GM12878 (cell line): ENCODE results near the gene KIAA2012. TPM values are rescaled to one million over a fixed set of nuclear protein-coding genes. Genes with fewer than 3 reads are reported as not detected.

Experiments used
- ATAC-seq: fragments of 200-7000 bp; cut with Tn5 transposase; 3 replicates; pipeline ENCODE4 v1.9.1; 2020; ENCODE audit warnings: mild to moderate bottlenecking, moderate library complexity
- BruUV-seq: library from RNA; stranded (reverse); fragments of 400-500 nt; replicated peaks from 2 replicates; lab custom pipeline; 2021; lab: Mats Ljungman, UMichigan
- CTCF ChIA-PET: fragments of 300-600 bp; sonication (Branson Sonifier 250); formaldehyde crosslinking; extraction: SDS; loops from one replicate; lab custom pipeline; 2021; ENCODE audit warnings: inconsistent platforms; lab: Yijun Ruan, JAX
- POLR2A ChIA-PET: fragments of 350-600 bp; formaldehyde crosslinking; extraction: SDS; loops from one replicate; lab custom pipeline; 2021; ENCODE audit warnings: inconsistent platforms; lab: Charles Lee
- RAD21 ChIA-PET: fragments of 300-600 bp; sonication (Branson Sonifier 250); formaldehyde crosslinking; loops from one replicate; lab custom pipeline; 2023; ENCODE audit warnings: antibody characterized with exemption; ENCODE audit not compliant: unreplicated experiment; lab: Charles Lee
- SMC1A ChIA-PET: fragments of 300-600 bp; sonication (Branson Sonifier 250); formaldehyde crosslinking; loops from one replicate; lab custom pipeline; 2023; ENCODE audit not compliant: unreplicated experiment, uncharacterized antibody; lab: Charles Lee
- DNase-seq: peaks from one replicate; pipeline ENCODE4 v3.0.0-alpha.2; 2011; ENCODE audit warnings: low read depth, low spot score
- FAIRE-seq: peaks from 3 replicates; lab custom pipeline; 2011; peaks lifted over from hg19 to GRCh38; lab: Jason Lieb, UNC
- H2AFZ ChIP-seq: 2 replicates; pipeline ENCODE4 v1.6.0; 2011; ENCODE audit warnings: low read depth, low read length, control low read depth; ENCODE audit not compliant: control insufficient read depth
- H3K27ac ChIP-seq: 2 replicates; pipeline ENCODE4 v1.5.1; 2011; ENCODE audit warnings: control low read depth; ENCODE audit not compliant: control insufficient read depth, insufficient read depth
- H3K27me3 ChIP-seq, 2 experiments: replicated peaks in 1 of 2; 2 replicates each; pipeline versions ENCODE4 v1.6.0 to v1.6.1; 2011; ENCODE audit warnings: low read length in 1 of 2; ENCODE audit not compliant: control insufficient read depth in 2 of 2, insufficient read depth in 2 of 2
- H3K36me3 ChIP-seq, 2 experiments: 2 replicates each; pipeline ENCODE4 v1.5.1; 2011; ENCODE audit warnings: low read length in 1 of 2; ENCODE audit not compliant: control insufficient read depth in 2 of 2, insufficient read depth in 2 of 2
- H3K4me1 ChIP-seq: 2 replicates; pipeline ENCODE4 v1.6.1; 2011; ENCODE audit warnings: mild to moderate bottlenecking, low read length, moderate library complexity, mixed read lengths; ENCODE audit not compliant: control insufficient read depth, insufficient read depth
- H3K4me2 ChIP-seq: 2 replicates; pipeline ENCODE4 v1.6.0; 2011; ENCODE audit warnings: control low read depth; ENCODE audit not compliant: control insufficient read depth, insufficient read depth
- H3K4me3 ChIP-seq: fragments of 200-600 bp; sonication (generic); 2 replicates; pipeline ENCODE4 v1.5.1; 2016
- H3K79me2 ChIP-seq: 2 replicates; pipeline ENCODE4 v1.6.0; 2011; ENCODE audit warnings: low read length; ENCODE audit not compliant: control insufficient read depth, insufficient read depth
- H3K9ac ChIP-seq: 2 replicates; pipeline ENCODE4 v1.8.0; 2011; ENCODE audit warnings: low read length, control low read depth, mixed read lengths; ENCODE audit not compliant: control insufficient read depth, insufficient read depth
- H3K9me3 ChIP-seq: replicated peaks from 3 replicates; pipeline ENCODE4 v1.5.1; 2011; ENCODE audit warnings: mild to moderate bottlenecking, low read length; ENCODE audit not compliant: control insufficient read depth, insufficient read depth
- H4K20me1 ChIP-seq: 2 replicates; pipeline ENCODE4 v1.6.0; 2011; ENCODE audit not compliant: control insufficient read depth, insufficient read depth
- CBFB ChIP-seq: IDR thresholded peaks from 2 replicates; pipeline ENCODE4 v1.6.1; 2016; ENCODE audit warnings: antibody characterized with exemption, low read depth
- CREB1 ChIP-seq: IDR thresholded peaks from 2 replicates; pipeline ENCODE4 v1.6.1; 2012; ENCODE audit warnings: low read depth, mild to moderate bottlenecking, inconsistent platforms
- FOXK2 ChIP-seq: fragments of 450-650 bp; IDR thresholded peaks from 2 replicates; pipeline ENCODE4 v1.6.1; 2017; ENCODE audit warnings: mild to moderate bottlenecking, moderate library complexity
- FOXM1 ChIP-seq: IDR thresholded peaks from 2 replicates; pipeline ENCODE4 v1.6.1; 2012; ENCODE audit warnings: low read depth, mild to moderate bottlenecking, inconsistent platforms, low read length, moderate library complexity
- IRF4 ChIP-seq: IDR thresholded peaks from 2 replicates; pipeline ENCODE4 v1.6.1; 2011; ENCODE audit warnings: low read depth, low read length
- MTA3 ChIP-seq: IDR thresholded peaks from 2 replicates; pipeline ENCODE4 v1.6.1; 2012; ENCODE audit warnings: low read length, inconsistent platforms, borderline replicate concordance
- PAX5 ChIP-seq: IDR thresholded peaks from 2 replicates; pipeline ENCODE4 v1.6.1; 2011; ENCODE audit warnings: low read depth, low read length, borderline replicate concordance
- POU2F2 ChIP-seq: IDR thresholded peaks from 3 replicates; pipeline ENCODE4 v1.6.1; 2011; ENCODE audit warnings: low read depth, mild to moderate bottlenecking, low read length, borderline replicate concordance
- SPI1 ChIP-seq: IDR thresholded peaks from 2 replicates; pipeline ENCODE4 v1.6.1; 2011; ENCODE audit warnings: low read depth, mild to moderate bottlenecking, low read length, moderate library complexity, borderline replicate concordance; ENCODE audit not compliant: insufficient read depth
- TCF3 ChIP-seq: IDR thresholded peaks from 2 replicates; pipeline ENCODE4 v1.6.1; 2012; ENCODE audit warnings: low read depth, mild to moderate bottlenecking, low read length, borderline replicate concordance; ENCODE audit not compliant: insufficient read depth
- ZNF622 ChIP-seq: fragments of 450-650 bp; IDR thresholded peaks from 2 replicates; pipeline ENCODE4 v1.6.1; 2017; ENCODE audit warnings: mild to moderate bottlenecking, inconsistent platforms
- WGBS: methylation state at CpG from one replicate; pipeline ENCODE4 v1.1.6; 2016; ENCODE audit warnings: low lambda C conversion rate; ENCODE audit not compliant: insufficient replicate concordance, insufficient coverage; ENCODE audit errors: missing lambda C conversion rate; 5-methylcytosine and 5-hydroxymethylcytosine counted together
- in situ Hi-C: fragments of 300-500 bp; cut with MboI; formaldehyde crosslinking; loops from 9 replicates; pipeline ENCODE4 v1.14.3; 2018; ENCODE audit warnings: mixed read lengths
- intact Hi-C: fragments of 100-400 bp; cut with micrococcal nuclease; formaldehyde crosslinking; loops from one replicate; pipeline ENCODE4 v1.14.2; 2022; ENCODE audit not compliant: unreplicated experiment
- polyA plus RNA-seq, 11 experiments: library from polyadenylated mRNA; depleted of rRNA in 4 of 11; unstranded in 6 of 11; stranded (reverse) in 5 of 11; fragments of >200 nt; fragmentation: Nextera tagmentation in 4 of 11; fragmentation: Illumina TruSeq in 1 of 11; extraction: Ambion mirVana in 4 of 11; extraction: Trizol in 1 of 11; gene quantifications; 1 replicate in 1 of 11; 2 replicates in 10 of 11; pipeline versions ENCODE4 v1.2.1 to v1.2.3, GENCODE V29; 2011 to 2016; ENCODE audit warnings: inconsistent platforms in 2 of 11, missing spikeins in 2 of 11, low read depth in 1 of 11
- total RNA-seq, 4 experiments: library from RNA; depleted of rRNA in 3 of 4; stranded (reverse); fragments of >200 nt in 3 of 4; fragmentation: Illumina TruSeq in 1 of 4; extraction: Trizol in 1 of 4; gene quantifications; 2 replicates each; pipeline versions ENCODE4 v1.2.1 to v1.2.3, GENCODE V29; 2013 to 2021
- TF ChIP-seq, protein P1 (sequence below): fragments of 450-650 bp; IDR thresholded peaks from 2 replicates; pipeline ENCODE4 v1.6.1; 2018; ENCODE audit warnings: borderline replicate concordance, mild to moderate bottlenecking; ENCODE audit not compliant: partially characterized antibody
- TF ChIP-seq, protein P2 (sequence below): fragments of 450-650 bp; IDR thresholded peaks from 2 replicates; pipeline ENCODE4 v1.6.1; 2017; ENCODE audit warnings: mild to moderate bottlenecking, low read depth, inconsistent platforms; ENCODE audit not compliant: poor library complexity, severe bottlenecking
- TF ChIP-seq, protein P3 (sequence below): fragments of 450-650 bp; IDR thresholded peaks from 2 replicates; pipeline ENCODE4 v1.6.1; 2018; ENCODE audit warnings: mild to moderate bottlenecking, low read depth, moderate library complexity; ENCODE audit not compliant: partially characterized antibody

Gene KIAA2012
- total and polyA plus RNA-seq, 10 of the 15 experiments (the other 5 are each of a cell fraction or from before 2014, with no cell fraction given) = 0.03 TPM; not detected in 9

DNA sequence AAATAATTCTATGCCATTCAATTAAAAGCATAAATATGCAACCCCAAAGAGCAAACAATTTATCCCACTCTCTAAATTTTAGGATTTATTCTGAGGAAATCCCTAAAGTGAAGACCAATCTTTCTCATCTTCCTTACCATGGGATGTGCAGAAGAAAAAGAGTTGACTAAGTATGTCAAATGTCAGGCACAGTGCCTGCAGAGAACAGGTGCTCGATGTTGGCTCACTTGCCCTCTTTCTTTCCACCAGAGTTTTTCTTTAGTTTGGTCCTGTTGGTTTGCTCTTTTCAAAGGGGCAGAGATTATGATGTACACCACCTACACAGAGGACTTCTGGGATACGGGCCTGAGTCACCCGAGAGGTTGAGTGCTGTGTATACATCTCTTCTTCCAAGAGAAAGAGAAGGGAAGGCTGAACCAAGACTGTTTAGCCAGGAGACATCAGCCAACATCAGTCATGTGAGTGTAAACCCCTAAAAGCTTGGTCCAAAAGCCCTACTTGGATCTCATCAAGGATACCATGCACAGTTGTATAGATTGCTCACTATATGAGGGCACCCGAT, 113.7 kb downstream of the KIAA2012 start:
- WGBS = 54% methylated on average over 4 of the region's 4 CpGs
- CTCF ChIA-PET = no interaction called here
- no peak for TF ChIP-seq FOXM1
- TF ChIP-seq IRF4 = no peak
- no peak for TF ChIP-seq TCF3
- TF ChIP-seq ZNF622 = no peak
- TF ChIP-seq SPI1 = no peak
- TF ChIP-seq PAX5 = no peak
- no peak for TF ChIP-seq FOXK2
- TF ChIP-seq, protein P1, sequence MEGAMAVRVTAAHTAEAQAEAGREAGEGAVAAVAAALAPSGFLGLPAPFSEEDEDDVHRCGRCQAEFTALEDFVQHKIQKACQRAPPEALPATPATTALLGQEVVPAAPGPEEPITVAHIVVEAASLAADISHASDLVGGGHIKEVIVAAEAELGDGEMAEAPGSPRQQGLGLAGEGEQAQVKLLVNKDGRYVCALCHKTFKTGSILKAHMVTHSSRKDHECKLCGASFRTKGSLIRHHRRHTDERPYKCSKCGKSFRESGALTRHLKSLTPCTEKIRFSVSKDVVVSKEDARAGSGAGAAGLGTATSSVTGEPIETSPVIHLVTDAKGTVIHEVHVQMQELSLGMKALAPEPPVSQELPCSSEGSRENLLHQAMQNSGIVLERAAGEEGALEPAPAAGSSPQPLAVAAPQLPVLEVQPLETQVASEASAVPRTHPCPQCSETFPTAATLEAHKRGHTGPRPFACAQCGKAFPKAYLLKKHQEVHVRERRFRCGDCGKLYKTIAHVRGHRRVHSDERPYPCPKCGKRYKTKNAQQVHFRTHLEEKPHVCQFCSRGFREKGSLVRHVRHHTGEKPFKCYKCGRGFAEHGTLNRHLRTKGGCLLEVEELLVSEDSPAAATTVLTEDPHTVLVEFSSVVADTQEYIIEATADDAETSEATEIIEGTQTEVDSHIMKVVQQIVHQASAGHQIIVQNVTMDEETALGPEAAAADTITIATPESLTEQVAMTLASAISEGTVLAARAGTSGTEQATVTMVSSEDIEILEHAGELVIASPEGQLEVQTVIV = no peak
- no peak for TF ChIP-seq CREB1
- no peak for TF ChIP-seq MTA3
- TF ChIP-seq CBFB = no peak
- no peak for TF ChIP-seq POU2F2
- TF ChIP-seq, protein P2, sequence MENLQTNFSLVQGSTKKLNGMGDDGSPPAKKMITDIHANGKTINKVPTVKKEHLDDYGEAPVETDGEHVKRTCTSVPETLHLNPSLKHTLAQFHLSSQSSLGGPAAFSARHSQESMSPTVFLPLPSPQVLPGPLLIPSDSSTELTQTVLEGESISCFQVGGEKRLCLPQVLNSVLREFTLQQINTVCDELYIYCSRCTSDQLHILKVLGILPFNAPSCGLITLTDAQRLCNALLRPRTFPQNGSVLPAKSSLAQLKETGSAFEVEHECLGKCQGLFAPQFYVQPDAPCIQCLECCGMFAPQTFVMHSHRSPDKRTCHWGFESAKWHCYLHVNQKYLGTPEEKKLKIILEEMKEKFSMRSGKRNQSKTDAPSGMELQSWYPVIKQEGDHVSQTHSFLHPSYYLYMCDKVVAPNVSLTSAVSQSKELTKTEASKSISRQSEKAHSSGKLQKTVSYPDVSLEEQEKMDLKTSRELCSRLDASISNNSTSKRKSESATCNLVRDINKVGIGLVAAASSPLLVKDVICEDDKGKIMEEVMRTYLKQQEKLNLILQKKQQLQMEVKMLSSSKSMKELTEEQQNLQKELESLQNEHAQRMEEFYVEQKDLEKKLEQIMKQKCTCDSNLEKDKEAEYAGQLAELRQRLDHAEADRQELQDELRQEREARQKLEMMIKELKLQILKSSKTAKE = no peak
- TF ChIP-seq, protein P3, sequence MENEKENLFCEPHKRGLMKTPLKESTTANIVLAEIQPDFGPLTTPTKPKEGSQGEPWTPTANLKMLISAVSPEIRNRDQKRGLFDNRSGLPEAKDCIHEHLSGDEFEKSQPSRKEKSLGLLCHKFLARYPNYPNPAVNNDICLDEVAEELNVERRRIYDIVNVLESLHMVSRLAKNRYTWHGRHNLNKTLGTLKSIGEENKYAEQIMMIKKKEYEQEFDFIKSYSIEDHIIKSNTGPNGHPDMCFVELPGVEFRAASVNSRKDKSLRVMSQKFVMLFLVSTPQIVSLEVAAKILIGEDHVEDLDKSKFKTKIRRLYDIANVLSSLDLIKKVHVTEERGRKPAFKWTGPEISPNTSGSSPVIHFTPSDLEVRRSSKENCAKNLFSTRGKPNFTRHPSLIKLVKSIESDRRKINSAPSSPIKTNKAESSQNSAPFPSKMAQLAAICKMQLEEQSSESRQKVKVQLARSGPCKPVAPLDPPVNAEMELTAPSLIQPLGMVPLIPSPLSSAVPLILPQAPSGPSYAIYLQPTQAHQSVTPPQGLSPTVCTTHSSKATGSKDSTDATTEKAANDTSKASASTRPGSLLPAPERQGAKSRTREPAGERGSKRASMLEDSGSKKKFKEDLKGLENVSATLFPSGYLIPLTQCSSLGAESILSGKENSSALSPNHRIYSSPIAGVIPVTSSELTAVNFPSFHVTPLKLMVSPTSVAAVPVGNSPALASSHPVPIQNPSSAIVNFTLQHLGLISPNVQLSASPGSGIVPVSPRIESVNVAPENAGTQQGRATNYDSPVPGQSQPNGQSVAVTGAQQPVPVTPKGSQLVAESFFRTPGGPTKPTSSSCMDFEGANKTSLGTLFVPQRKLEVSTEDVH = no peak

More for the DNA sequence above, 113.7 kb downstream of the KIAA2012 start:
- FAIRE-seq (no peak), DNase-seq (no peak), ATAC-seq (no peak)
- Histone ChIP-seq H3K9me3 (no peaks in the 10 kb centered on the region), H3K36me3 (no peaks in the 10 kb centered on the region), H3K4me3 (no peak overlapping the region), H4K20me1 (no peaks in the 10 kb centered on the region), H3K9ac (no peak overlapping the region), H2AFZ (no peak overlapping the region), H3K27ac (no peak overlapping the region), H3K79me2 (no peaks in the 10 kb centered on the region), H3K27me3 (no peaks in the 10 kb centered on the region; a peak in 1 of 4 replicates), H3K4me2 (no peak overlapping the region), H3K4me1 (no peaks in the 10 kb centered on the region)
- BruUV-seq = no TSS peak
- in situ Hi-C loops = loop anchor here (10.0 kb wide), 1 partner anchor 522 kb away; no protein-coding TSS in a partner anchor
- SMC1A ChIA-PET = no interaction called here
- RAD21 ChIA-PET = no interaction called here
- intact Hi-C loops = no loop called here
- POLR2A ChIA-PET = no interaction called here
